Ishikawa (cell line): Measurements from ENCODE around the gene SH2D4B.

Experiments
- EP300 ChIP-seq: IDR thresholded peaks from 2 replicates; pipeline ENCODE4 v1.6.1; 2012; ENCODE audit warnings: borderline replicate concordance
- FOXM1 ChIP-seq: IDR thresholded peaks from 2 replicates; pipeline ENCODE4 v1.6.1; 2012; ENCODE audit warnings: low read depth, borderline replicate concordance
- REST ChIP-seq: IDR thresholded peaks from 2 replicates; pipeline ENCODE4 v1.6.1; 2012; ENCODE audit warnings: low read depth, mild to moderate bottlenecking

- TF ChIP-seq EP300, result no peak
- TF ChIP-seq REST, result no peak
- TF ChIP-seq FOXM1, result no peak
Observed at GRCh38 chr10:80608706-80609105, 71.0 kb downstream of the SH2D4B start.
